Endothelial cell (in vitro differentiated cells): ENCODE data around the gene WARS2. TPM values are rescaled to one million over a fixed set of nuclear protein-coding genes. Genes with fewer than 3 reads are reported as not detected.
"Not testable (repeated sequence)": the region's sequence is repeated elsewhere in the genome, so short reads cannot be mapped to it uniquely, and the experiment has no call there.

ENCODE experiments used
- DNase-seq: peaks from one replicate; pipeline ENCODE4 v3.0.0; 2021; ENCODE audit warnings: low spot score
- H3K27ac Mint-ChIP-seq: one replicate; pipeline ENCODE4 v1.8.0; 2021; ENCODE audit warnings: mixed read lengths, inconsistent platforms; ENCODE audit not compliant: unreplicated experiment
- H3K27me3 Mint-ChIP-seq: one replicate; pipeline ENCODE4 v1.8.0; 2021; ENCODE audit warnings: mild to moderate bottlenecking, moderate library complexity, mixed read lengths, inconsistent platforms; ENCODE audit not compliant: unreplicated experiment
- H3K36me3 Mint-ChIP-seq: one replicate; pipeline ENCODE4 v1.8.0; 2021; ENCODE audit warnings: mild to moderate bottlenecking, low read depth, mixed read lengths, inconsistent platforms; ENCODE audit not compliant: unreplicated experiment
- H3K4me1 Mint-ChIP-seq: one replicate; pipeline ENCODE4 v1.8.0; 2021; ENCODE audit warnings: mild to moderate bottlenecking, mixed read lengths, inconsistent platforms; ENCODE audit not compliant: unreplicated experiment
- H3K4me3 Mint-ChIP-seq: one replicate; pipeline ENCODE4 v1.8.0; 2021; ENCODE audit warnings: mild to moderate bottlenecking, mixed read lengths, inconsistent platforms; ENCODE audit not compliant: unreplicated experiment
- H3K9me3 Mint-ChIP-seq: one replicate; pipeline ENCODE4 v1.8.0; 2021; ENCODE audit warnings: mixed read lengths, inconsistent platforms; ENCODE audit not compliant: unreplicated experiment
- total RNA-seq: library from RNA; stranded (reverse); fragmentation: NEBNext Ultra II Directional; extraction: Animal tissue kit (Norgen Biotek cat#: 25700); gene quantifications from one replicate; pipeline ENCODE4 v1.2.1, GENCODE V29; 2021; ENCODE audit not compliant: unreplicated experiment
- TF ChIP-seq, protein P1 (sequence below): fragments of 200-600 bp; sonication (generic); IDR thresholded peaks from one replicate; pipeline ENCODE4 v1.5.0; 2021; ENCODE audit warnings: antibody characterized with exemption; ENCODE audit not compliant: unreplicated experiment

The WARS2 gene
- total RNA-seq, 1 donor from 2014 or later = 11.2 TPM

- no peaks in the 10 kb centered on the region for H3K9me3 Mint-ChIP-seq
- DNase-seq = no peak
- no peak overlapping the region for H3K4me3 Mint-ChIP-seq
- H3K27me3 Mint-ChIP-seq = peaks cover 3% of the 10 kb centered on the region
- TF ChIP-seq, protein P1, sequence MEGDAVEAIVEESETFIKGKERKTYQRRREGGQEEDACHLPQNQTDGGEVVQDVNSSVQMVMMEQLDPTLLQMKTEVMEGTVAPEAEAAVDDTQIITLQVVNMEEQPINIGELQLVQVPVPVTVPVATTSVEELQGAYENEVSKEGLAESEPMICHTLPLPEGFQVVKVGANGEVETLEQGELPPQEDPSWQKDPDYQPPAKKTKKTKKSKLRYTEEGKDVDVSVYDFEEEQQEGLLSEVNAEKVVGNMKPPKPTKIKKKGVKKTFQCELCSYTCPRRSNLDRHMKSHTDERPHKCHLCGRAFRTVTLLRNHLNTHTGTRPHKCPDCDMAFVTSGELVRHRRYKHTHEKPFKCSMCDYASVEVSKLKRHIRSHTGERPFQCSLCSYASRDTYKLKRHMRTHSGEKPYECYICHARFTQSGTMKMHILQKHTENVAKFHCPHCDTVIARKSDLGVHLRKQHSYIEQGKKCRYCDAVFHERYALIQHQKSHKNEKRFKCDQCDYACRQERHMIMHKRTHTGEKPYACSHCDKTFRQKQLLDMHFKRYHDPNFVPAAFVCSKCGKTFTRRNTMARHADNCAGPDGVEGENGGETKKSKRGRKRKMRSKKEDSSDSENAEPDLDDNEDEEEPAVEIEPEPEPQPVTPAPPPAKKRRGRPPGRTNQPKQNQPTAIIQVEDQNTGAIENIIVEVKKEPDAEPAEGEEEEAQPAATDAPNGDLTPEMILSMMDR = no peak
- peaks cover 5% of the 10 kb centered on the region for H3K4me1 Mint-ChIP-seq
- peaks cover 14% of the 10 kb centered on the region for H3K36me3 Mint-ChIP-seq
- H3K27ac Mint-ChIP-seq = peak overlapping the region; percentile 39
Measured at GRCh38 chr1:119181218-119181617, 40.8 kb upstream of the WARS2 start.

DNA sequence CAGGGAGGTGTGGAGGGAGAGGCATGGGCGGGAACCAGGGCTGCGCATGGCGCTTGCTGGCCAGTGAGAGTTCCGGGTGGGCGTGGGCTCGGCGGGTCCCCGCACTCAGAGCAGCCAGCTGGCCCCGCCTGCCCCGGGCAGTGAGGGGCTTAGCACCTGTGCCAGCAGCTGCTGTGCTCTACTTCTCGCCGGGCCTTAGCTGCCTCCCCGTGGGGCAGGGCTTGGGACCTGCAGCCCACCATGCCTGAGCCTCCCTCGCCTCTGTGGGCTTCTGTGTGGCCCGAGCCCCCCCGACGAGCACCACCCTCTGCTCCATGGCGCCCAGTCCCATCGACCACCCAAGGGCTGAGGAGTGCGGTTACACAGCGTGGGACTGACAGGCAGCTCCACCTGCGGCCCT lies 38.6 kb upstream of the WARS2 start:
- Mint-ChIP-seq H3K4me3 (no peak overlapping the region), H3K4me1 (peaks cover 5% of the 10 kb centered on the region), H3K36me3 (peaks cover 14% of the 10 kb centered on the region), H3K9me3 (no peaks in the 10 kb centered on the region), H3K27ac (no peak overlapping the region), H3K27me3 (peaks cover 3% of the 10 kb centered on the region)
- DNase-seq = no peak
- TF ChIP-seq, protein P1 = no peak

- Mint-ChIP-seq H3K4me3 (peak overlapping the region; percentile 52), H3K36me3 (peaks cover 27% of the 10 kb centered on the region)
- not testable (repeated sequence) for H3K4me1 Mint-ChIP-seq, H3K9me3 Mint-ChIP-seq, H3K27ac Mint-ChIP-seq, DNase-seq, H3K27me3 Mint-ChIP-seq
Measured at GRCh38 chr1:119172927-119173326, 32.5 kb upstream of the WARS2 start.

DNA sequence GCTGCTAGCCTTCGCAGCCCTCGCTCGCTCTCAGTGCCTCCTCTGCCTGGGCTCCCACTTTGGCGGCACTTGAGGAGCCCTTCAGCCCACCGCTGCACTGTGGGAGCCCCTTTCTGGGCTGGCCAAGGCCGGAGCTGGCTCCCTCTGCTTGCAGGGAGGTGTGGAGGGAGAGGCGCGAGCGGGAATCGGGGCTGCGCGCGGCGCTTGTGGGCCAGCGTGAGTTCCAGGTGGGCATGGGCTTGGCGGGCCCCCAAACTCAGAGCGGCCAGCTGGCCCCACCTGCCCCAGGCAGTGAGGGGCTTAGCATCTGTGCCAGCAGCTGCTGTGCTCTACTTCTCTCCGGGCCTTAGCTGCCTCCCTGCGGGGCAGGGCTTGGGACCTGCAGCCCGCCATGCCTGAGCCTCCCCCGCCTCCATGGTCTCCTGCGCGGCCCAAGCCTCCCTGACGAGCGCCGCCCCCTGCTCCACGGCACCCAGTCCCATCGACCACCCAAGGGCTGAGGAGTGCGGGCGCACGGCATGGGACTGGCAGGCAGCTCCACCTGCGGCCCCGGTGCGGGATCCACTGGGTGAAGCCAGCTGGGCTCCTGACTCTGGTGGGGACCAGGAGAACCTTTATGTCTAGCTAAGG lies 31.0 kb upstream of the WARS2 start:
- not testable (repeated sequence) for H3K27me3 Mint-ChIP-seq, H3K27ac Mint-ChIP-seq, H3K4me3 Mint-ChIP-seq, H3K4me1 Mint-ChIP-seq, H3K9me3 Mint-ChIP-seq, DNase-seq
- H3K36me3 Mint-ChIP-seq = peaks cover 23% of the 10 kb centered on the region

GRCh38 chr1:119163396-119163795 lies 22.9 kb upstream of the WARS2 start:
- H3K27ac Mint-ChIP-seq = no peak overlapping the region
- H3K9me3 Mint-ChIP-seq = no peaks in the 10 kb centered on the region
- H3K4me3 Mint-ChIP-seq = no peak overlapping the region
- no peaks in the 10 kb centered on the region for H3K4me1 Mint-ChIP-seq
- H3K27me3 Mint-ChIP-seq = no peaks in the 10 kb centered on the region
- DNase-seq = no peak
- TF ChIP-seq, protein P1 = no peak
- peaks cover 6% of the 10 kb centered on the region for H3K36me3 Mint-ChIP-seq

DNA sequence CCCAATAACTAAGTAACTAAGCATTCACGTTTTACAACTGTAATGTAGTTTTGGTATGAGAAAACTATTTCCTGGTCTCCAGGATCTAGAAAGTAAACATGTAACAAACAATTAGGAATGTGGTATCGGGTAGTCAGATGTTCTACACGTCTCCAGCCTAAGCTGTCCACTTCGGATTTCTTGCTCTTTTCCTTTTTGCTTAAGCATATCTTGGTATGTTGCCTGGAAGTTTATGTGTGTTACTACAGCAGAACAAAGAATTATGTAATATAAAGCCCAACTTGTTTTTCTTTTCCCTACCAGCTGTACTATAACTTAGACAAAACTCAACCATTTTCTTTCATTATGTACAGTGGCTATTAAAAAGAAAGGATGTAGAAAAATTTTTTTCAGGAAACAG lies 20.4 kb upstream of the WARS2 start:
- Mint-ChIP-seq H3K27me3 (no peaks in the 10 kb centered on the region), H3K36me3 (peaks cover 16% of the 10 kb centered on the region), H3K4me3 (no peak overlapping the region), H3K4me1 (no peaks in the 10 kb centered on the region), H3K9me3 (no peaks in the 10 kb centered on the region), H3K27ac (no peak overlapping the region)
- TF ChIP-seq, protein P1 = no peak
- no peak for DNase-seq
